Hair follicle dermal papilla cell (primary cell): ENCODE measurements around the gene FRK. TPM values are rescaled to one million over a fixed set of nuclear protein-coding genes. Genes with fewer than 3 reads are reported as not detected.

ENCODE experiments used
- total RNA-seq: library from RNA; depleted of rRNA; stranded (reverse); fragments of >200 nt; gene quantifications from 2 replicates; pipeline ENCODE4 v1.2.3, GENCODE V29; 2012

Gene FRK
- total RNA-seq, result 1.6 and 1.9 TPM in 2 replicates

GRCh38 chr6:116060572-116061283, at the start of gene FRK:
Gene FRK, minus strand, starts transcription at chr6:116060891. Its CDS starts 580 bp downstream, at chr6:116060311.

GRCh38 chr6:116100419-116101301, 40.0 kb upstream of the FRK start, which contains the start of gene NT5DC1:
Gene NT5DC1, plus strand, starts transcription at chr6:116100853. Its CDS starts 78 bp downstream, at chr6:116100931.

Other genes starting within 250 kb of the FRK start
- 8.0 and 13.0 TPM in 2 replicates for gene NT5DC1, start 40.0 kb upstream of the FRK start, total RNA-seq
- gene COL10A1, start 65.2 kb upstream of the FRK start, total RNA-seq, result 73.0 and 109 TPM in 2 replicates
- 23.2 and 24.8 TPM in 2 replicates for gene TSPYL4, start 193.2 kb upstream of the FRK start, total RNA-seq
- 78.9 and 87.7 TPM in 2 replicates for gene TSPYL1, start 219.0 kb upstream of the FRK start, total RNA-seq